IMR-90 (cell line): ENCODE data around the gene ERC2.

Source experiments
- BHLHE40 ChIP-seq: fragments of 150-350 bp; IDR thresholded peaks from 2 replicates; pipeline ENCODE4 v1.6.1; 2016; ENCODE audit warnings: mild to moderate bottlenecking, low read depth, low read length
- CEBPB ChIP-seq: IDR thresholded peaks from 2 replicates; pipeline ENCODE4 v1.6.1; 2012; ENCODE audit warnings: low read depth, low read length, improper control_type of control experiment
- MXI1 ChIP-seq: IDR thresholded peaks from 2 replicates; pipeline ENCODE4 v1.6.1; 2012; ENCODE audit warnings: low read depth, mild to moderate bottlenecking, low read length, moderate library complexity, borderline replicate concordance
- NFE2L2 ChIP-seq: fragments of 150-350 bp; IDR thresholded peaks from 2 replicates; pipeline ENCODE4 v1.6.1; 2016; ENCODE audit warnings: low read depth, mild to moderate bottlenecking, low read length
- POLR2A ChIP-seq: IDR thresholded peaks from 2 replicates; pipeline ENCODE4 v1.6.1; 2012; ENCODE audit warnings: mild to moderate bottlenecking, low read depth, low read length
- SMC3 ChIP-seq: fragments of 150-350 bp; IDR thresholded peaks from 2 replicates; pipeline ENCODE4 v1.6.1; 2016; ENCODE audit warnings: low read depth, mild to moderate bottlenecking, antibody characterized with exemption, low read length, moderate library complexity
- TF ChIP-seq, protein P1 (sequence below): conservative IDR thresholded peaks from 2 replicates; pipeline ENCODE4 v1.5.1; 2012; ENCODE audit warnings: mild to moderate bottlenecking, low read depth, low read length, improper control_type of control experiment

DNA sequence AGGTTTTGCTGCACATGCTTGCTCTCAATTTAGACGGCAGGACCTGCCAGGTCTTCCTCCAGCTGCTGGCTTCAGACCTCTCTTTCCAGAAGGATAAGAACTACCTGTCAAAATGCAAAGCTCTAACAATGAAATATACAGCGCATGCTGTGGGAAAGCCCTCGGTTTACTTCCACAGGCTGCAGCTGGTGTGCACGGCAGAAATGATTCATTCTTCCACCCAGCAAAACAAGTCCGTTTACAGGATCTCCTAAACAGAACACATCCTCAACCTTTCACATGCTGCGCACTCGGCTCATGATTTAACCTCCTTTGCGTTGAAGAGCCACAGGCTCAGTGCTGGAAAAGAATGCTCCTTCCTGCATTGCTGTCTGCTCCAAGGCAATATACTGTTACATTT is 888.8 kb downstream of the ERC2 start:
- TF ChIP-seq SMC3 (no peak), CEBPB (no peak), POLR2A (no peak), NFE2L2 (no peak), BHLHE40 (no peak), MXI1 (no peak)
- TF ChIP-seq, protein P1, sequence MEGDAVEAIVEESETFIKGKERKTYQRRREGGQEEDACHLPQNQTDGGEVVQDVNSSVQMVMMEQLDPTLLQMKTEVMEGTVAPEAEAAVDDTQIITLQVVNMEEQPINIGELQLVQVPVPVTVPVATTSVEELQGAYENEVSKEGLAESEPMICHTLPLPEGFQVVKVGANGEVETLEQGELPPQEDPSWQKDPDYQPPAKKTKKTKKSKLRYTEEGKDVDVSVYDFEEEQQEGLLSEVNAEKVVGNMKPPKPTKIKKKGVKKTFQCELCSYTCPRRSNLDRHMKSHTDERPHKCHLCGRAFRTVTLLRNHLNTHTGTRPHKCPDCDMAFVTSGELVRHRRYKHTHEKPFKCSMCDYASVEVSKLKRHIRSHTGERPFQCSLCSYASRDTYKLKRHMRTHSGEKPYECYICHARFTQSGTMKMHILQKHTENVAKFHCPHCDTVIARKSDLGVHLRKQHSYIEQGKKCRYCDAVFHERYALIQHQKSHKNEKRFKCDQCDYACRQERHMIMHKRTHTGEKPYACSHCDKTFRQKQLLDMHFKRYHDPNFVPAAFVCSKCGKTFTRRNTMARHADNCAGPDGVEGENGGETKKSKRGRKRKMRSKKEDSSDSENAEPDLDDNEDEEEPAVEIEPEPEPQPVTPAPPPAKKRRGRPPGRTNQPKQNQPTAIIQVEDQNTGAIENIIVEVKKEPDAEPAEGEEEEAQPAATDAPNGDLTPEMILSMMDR = no peak
